HG02943 (cell line): ENCODE results near the gene TMEM54.

ENCODE experiments used
- ATAC-seq: cut with Tn5 transposase; IDR thresholded peaks from one replicate; pipeline ENCODE4 v1.9.1; 2021; ENCODE audit warnings: mild to moderate bottlenecking, low read depth, moderate library complexity; ENCODE audit not compliant: unreplicated experiment

The TMEM54 gene

DNA sequence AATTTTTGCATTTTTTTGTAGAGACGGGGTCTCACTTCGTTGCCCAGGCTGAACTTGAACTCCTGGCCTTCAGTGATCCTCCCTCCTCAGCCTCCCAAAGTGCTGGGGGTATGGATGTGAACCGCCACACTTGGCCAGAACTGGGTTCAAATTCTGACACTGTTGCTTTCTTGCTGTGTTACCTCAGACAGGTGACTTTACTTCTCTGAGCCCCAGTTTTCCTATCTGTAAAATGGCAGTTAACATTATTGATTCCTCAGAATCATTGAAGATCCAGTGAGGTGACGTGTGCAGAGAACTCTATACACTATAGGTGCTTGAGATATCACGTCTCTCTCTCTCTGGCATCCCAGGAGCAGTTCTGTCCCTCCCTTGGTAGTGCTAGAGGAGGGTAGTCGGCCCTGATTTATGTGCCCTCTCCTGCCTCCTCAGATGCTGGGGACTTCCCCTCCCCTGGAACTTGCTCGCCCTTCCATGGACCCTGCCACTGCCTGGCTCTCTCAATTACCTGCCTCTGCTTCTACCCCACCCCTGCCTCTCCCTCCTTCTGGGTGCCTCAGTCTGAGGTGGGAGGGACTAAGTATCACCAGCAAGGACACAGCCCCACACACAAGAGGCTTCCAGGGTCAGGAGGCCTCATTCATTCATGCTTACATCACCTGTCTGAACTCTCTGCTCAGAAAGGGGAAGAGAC lies 17.7 kb downstream of the TMEM54 start:
- ATAC-seq, result no peak

DNA sequence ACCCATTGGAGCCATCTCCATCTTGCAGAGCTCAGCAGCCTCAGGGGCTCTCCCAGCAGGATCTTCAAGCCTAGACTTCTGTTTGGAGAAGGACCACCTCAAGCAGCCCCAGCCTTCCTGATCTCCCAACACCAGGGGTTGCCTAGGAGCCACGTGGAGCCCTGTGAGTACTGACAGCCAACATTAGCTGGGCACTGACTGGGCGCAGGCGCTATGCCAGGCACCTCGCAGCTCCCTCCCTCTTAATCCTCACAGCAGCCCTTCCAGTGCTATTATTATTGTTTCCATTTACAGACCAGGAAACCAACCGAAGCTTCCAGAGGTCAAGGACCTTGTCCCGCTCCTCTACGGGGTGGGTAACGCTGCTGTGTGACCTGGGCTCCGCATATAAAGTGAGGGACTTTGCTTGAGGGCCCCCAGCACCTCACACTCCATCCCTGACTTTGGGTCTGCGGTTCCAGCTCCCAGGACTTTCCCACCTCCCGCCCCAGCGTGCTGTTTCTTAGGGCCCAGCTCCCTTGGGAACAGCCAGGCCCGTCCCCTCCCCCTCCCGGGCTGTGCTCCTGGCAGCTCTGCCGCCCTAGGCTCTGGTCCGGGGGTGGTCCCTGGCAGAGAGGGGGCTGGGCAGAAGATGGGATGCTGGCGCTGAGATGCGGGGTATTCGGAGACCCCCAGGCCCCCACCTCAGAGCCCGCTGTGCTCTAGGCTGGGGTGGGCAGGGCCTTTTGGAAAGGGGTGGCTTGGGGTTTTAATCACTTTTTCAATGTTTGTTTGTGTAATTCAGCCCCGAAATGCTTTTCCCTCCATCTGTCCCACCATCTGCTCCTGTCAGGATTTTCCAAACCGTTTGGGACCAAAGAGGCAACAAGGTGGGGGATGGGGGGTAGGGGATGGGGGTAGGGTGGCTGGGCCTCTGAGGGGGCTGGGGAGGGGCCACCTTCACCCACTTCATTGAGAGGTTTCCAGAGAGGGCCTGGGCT lies 19.0 kb downstream of the TMEM54 start:
- ATAC-seq, result no peak

DNA sequence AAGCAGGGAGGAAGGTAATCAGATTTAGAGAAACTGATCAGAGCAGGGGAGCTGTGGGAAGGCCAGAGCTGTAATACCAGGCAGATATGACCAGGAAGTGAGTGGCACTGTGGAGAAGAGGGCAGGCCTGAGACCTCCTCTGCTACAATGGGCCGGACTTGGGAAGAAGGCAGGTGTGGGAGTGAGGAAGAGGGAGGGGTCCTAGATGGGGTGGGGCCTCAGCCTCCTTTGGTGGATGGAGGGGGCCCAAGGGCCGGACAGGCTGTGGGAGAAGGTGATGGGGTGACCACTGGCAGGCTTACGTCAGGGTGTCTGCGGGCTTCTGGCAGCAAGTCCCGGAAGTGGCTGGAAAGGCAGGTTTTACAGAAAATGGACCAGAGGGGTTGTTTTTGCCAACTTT lies 19.9 kb downstream of the TMEM54 start:
- no peak for ATAC-seq

DNA sequence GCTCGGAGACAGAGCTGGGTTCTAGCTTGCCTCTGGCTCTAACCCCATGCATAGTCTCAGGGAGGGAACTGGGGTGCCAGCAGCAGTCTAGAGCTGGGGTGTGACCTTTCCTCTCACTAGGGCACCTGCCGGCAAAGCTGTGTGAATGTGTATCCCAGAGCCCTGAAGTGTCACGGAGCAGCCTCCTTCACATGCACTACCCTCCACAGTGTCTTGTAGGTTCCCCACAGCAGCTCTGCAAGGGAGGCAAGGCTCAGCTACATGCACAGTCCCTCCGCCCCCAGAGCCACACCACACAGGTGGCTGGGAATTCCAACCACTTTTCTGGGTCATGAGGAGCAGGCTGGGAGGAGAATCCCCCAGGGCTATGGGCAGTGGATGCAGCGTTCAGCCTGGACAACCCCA lies 22.6 kb downstream of the TMEM54 start:
- no peak for ATAC-seq

DNA sequence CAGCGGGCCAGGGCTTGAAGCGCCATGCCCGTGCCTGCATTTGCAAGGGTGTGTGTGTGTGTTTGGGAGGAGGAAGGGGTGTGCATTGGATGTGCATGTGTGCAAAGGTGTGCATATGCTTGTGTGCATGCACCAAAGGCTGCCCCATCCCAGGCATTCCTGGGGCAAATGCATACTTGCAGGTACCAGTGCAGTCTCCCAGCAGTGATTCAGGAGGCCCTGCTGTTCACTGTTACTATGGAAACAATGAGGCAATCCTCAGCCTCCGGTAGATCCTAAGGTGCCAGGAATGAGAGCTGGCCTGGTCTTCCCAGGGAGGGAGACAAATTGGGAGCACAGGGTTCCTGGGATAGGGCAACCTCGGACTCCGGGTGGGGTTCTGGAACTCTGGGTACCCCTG lies 23.0 kb downstream of the TMEM54 start:
- no peak for ATAC-seq

DNA sequence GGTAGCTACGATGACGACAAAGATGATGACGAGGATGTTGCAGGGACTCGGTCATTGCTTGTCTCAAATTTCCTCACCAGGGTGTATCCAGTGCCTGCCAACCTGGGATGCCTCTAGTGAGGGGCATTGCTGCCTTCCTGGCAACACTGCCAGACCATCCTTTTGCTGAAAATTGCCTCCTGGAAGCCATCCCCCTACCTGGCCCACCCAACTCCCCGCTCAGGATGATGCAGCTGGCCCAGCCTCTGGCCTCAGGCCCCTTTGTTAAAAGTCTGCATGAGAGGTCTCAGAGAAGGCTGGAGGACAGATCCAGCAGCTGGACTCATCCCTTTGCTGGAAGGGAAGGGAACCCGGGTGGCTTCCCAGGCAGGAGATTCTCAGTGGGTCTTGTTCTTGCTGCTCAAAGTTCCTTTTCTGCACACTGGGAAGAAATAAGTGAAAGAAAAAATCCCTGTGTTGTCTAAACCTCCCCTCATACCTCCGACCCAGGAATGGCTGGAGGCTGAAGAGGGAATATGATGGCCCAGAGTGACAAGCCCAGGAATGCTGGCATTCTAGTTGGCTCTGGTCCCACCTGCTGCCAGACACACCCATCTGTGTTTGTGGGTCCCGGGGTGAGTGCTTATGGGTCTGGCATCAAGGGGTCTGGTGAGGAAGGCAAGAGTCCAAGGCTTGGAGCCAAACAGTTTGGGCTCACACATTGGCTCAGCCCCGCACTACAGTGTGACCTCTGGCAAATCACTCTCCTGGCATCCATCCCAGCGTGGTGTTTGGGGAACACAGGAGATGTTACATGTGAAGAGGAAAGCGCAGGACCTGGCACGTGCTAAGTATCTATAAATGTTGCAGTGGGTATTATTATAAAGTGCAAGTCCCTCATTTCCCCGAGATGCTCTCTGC lies 23.7 kb downstream of the TMEM54 start:
- ATAC-seq, result no peak

DNA sequence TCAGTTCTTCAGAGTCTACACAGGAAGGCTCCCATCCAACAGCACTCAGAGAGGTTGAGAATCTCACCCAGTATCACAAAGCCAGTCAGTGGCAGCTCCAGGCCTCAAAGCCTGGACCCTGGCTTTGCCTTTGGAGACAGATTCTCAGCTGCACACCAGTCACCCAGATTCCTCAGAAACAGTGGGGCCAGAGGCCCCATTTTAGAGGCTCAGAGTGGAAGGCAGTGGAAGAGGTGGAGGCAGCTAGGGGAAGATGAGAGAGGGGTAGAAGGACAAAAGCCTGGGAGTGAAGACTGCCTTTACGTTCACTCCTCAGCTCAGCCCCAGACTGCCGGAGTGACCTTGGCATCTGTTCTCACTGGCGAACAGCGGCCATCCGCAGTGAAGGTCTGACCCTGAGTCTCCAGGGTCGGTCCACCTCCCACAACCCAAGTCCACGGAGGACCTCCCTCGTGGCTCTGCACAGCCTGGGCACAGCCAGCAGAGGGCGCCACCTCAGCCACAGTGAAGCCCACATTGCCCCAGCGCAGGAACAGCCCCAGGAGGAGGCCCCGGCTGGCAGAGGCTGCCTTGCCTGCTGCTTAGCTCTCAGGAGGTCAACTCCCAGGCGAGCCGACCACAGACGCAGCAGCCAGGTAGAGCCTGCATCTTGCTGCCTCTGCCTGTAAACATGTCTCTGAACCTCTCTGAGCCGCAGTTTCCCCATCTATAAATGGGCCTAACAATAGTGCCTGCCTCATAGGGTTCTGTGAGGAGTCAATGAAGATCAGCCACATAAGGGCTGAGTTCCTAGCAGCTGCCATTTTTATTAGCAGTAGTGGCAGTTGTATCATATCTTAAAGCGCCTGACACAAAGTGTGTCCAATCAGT lies 24.6 kb downstream of the TMEM54 start:
- no peak for ATAC-seq

DNA sequence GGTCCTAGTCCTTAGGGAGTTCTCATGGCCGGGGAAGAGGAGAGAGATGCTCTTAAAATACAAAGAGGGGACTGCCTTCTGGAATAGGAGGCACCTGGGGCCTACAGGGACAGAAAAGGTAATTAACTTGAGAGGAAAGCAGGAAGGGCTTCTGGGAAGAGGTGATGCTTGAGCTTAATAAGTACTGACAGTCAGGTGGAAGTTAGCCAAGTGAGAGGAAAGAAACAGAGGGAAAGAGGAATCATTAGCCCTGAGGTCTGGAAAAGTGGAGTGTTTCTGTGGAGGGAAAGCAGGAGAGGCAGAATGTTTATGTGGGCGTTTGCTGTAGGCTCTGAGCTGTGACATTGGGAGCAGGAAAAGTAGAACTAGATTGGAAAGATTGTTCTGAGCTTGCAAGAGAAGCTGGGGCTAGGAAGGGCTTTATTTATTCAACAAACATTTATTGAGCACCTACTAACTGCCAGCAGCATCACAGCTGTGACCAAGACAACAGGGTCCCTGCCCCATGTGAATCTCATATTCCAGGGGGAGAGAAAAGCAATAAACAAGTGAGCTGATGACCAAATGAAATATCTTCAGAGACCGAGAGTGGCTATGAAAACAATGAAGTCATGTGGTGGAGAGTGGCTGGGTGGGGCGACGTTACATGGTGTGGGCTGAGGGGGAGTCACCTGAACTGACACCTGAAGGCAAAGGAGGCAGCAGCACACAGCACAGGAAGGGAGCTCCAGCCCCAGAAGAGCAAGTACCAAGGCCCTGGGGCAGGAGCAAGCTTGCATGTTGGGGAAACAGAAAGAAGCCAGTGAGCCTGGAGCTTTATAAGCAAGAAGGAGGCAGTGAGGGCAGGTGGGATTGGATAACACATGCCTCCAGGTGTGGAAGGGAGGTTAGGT lies 26.1 kb downstream of the TMEM54 start:
- no peak for ATAC-seq

DNA sequence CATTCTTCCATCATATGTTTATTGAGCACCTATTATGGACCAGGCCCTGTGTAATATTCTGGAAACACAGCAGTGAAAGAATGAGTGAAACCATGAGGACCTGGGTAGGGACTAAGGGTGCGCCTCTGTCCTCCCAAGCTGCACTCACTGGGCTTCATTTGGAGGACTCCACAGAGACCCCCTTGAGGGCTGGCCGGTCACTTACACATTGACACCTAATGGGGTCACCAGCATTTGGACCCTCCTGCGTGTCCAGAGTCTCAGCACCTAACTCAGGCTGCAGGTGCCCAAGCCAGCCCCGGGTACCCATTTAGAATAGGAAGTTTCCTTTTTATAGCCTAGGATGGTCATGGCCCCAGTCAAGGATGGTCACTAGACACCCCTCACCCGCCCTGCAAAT lies 27.7 kb downstream of the TMEM54 start:
- no peak for ATAC-seq

DNA sequence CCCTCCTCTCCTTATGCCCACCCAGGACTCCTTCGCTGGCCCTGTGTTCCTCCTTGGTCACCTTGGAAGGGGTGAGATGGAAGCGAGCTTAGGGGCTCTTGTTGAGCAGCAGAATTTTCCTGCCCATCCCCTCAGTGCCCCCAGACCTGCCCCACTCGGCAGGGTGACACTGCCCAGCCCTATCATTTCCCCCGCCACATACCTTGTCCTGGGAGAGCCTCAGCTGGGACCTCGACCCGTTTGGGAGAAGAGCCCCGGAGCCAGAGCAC lies 29.1 kb downstream of the TMEM54 start:
- ATAC-seq, result no peak

DNA sequence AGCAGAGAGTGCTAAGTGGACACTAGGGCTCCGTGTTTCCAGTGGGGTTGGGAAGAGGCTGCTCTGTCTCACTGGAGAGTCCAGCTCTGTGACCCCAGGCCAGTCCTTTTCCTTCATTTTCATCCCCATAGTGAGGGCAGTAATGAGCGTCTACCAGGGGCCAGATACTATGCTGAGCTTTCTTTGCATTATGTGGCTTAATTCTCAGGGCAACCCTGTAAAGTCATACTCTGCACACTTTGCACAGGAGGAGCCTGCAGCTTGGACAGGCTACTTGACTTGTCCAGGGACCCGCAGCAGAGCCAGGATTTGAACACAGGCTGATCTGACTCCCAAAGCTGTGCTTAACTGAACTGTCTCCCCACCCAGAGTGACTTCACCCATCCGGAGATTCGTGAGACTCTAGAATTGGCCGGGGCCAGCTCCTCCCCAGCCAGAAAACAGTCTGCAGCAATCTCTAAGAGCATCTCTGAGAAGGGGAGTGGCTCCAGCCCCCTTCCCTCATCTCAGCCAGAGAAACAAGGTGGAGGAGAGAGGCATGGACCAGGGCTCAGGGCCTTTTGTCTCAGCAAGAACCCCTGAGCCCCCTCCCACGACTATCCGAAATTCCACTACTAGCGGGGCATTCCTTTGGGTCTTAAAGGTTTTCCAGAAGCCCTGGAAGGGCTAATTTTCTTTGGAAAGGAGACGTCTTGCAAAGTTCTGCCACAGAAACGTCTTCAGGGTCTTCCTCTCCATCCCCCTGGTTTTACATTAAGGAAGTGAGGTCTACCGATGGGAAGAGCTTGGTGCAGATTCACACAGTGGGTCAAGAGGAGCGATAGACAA lies 29.6 kb downstream of the TMEM54 start:
- no peak for ATAC-seq

DNA sequence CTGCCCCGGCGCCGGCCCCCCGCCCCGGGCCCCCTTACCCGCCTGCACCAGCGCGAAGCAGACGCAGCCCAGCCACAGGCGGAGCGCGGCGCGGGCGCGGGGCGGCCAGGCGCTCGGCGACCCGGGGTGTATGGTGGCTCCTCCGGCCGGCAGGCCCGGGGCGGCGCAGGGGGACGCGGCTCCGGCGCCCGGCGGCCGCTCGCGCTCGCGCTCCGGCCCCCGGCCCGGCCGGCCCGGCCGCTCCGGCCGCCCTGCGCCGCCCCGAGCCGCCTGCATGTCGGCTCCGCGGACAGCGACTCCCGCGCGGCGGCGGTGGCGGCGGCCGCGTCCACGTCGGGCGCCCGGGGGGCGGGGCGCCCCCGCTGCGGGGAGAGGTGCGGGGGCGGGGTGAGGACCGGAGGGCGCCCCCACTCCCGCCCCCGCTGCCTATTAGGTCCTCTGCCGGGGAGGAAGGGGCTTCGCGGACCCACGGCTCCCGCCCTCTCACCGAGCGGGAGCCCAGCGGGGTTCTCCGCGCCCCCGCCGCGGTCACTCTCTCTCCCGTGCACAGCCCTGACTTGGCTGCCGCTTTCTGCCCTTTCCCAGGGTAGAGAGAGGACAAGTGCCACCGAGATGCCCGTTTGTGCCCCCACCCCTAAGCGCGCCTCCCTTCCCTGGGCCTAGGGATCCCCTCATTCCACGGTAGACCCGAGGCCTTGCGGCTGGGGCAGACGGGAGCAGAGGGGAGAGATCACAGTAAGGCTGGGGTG lies 30.4 kb downstream of the TMEM54 start, which contains the start of gene FNDC5:
Gene FNDC5, minus strand, starts transcription at position 298 of the 749 bp plus-strand sequence.
- ATAC-seq, result no peak

DNA sequence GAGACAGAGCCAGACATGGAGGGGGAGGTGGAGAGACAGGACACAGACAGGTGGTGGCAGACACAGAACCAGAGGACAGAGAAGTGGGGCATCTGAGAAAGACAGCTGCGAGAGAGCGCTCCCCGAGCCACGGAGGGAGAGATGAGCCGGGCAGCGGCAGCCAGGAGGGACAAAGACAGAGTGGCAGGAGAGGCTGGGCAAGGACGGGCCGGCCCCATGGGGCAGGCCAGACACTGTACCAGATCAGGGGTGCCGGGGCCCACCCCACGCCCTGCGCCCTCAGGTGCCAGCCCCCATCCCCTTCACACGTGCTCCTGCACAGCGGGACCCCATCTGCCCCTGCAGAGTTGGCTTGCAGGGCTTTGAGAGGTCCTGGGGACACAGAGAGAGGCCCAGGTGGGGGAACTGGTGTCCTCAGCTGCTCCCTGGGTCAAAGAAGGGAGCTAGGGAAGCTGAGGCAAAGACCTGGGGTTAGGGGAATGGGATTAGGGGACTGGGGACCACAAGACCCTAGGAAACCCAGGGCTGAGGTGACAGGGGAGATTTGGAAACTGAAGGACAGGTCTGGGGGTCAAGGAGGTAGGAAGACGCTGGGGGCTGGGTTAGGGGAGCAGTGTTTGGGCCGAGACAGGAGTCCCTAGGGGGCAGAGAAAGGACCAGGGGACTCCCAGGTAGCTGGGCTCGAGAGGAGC lies 31.1 kb downstream of the TMEM54 start:
- no peak for ATAC-seq

DNA sequence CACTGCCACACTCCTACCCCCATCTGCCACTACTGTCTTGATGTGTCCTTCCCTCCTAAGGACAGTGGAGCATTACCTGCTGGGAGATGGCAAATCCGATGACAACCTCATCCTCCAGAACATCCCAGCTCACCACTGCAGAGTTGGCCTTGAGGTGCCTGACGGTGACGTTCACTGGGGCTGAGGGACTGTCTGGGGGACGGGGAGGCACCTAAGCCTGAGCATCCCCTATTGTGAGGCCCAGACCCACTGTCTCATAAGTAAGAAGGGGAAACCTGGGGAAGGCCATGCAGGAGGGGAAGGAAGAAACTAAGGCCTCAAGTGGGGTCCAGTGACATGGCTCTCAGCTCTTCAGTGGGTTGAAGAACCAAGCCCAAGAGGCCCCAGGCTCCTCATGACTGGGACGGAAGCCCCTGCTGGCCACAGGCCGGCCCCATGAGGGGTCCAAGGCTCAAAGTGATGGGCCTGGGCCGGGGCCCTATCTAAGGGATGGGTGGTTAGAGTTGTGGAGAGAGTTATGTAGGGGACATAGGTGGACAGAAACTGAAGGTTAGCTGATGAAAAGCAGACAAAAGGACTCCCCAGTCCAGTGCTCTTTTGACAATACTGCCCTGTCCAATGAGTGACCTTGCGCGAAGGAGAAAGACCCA lies 32.3 kb downstream of the TMEM54 start:
- no peak for ATAC-seq

DNA sequence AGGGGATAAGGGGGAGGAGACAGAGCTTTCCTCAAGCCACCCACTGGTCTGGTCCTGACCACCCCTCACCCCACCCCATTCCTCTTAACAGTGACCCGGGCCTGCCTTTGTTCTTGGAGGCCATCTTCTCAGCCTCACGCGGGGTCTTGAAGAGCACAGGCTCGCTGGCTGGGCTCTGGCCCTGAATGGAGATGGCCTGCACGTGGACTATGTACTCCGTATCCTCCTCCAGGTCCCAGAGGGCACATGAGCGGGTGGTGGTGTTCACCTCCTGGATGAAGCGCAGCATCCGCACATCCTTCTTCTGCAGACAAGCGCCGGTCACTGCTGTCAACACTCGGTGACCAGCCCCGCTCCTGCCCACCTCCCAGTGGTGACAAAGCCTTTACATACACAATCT lies 33.1 kb downstream of the TMEM54 start:
- no peak for ATAC-seq

DNA sequence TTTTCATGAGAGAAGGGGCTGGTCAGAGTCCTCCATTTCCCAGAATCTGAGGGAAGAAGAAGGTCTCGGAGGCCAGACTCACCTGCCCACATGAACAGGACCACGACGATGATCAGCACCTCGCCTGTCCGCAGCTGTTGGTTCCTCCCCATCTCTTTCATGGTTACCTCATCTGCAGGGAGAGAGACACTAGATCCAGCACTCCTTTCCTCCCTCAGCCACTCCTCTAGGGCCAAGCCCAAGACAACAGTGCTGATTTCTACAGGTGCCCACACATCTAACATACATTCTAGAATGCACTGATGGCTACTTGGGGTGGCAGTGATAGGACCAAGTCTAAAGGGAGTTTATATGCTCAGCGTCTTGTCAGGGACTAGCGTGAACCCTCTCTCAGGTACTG lies 33.5 kb downstream of the TMEM54 start:
- no peak for ATAC-seq
